GM23248 (cell line): ENCODE data around the gene RPA1. TPM values are rescaled to one million over a fixed set of nuclear protein-coding genes. Genes with fewer than 3 reads are reported as not detected.

Experiments
- DNase-seq: peaks from one replicate; pipeline ENCODE4 v3.0.0-alpha.2; 2015
- H2AFZ ChIP-seq: fragments of 200-600 bp; sonication (generic); 2 replicates; pipeline ENCODE4 v1.6.1; 2016; ENCODE audit warnings: antibody characterized with exemption
- H3F3A ChIP-seq: fragments of 200-600 bp; sonication (generic); 2 replicates; pipeline ENCODE4 v1.6.1; 2016; ENCODE audit warnings: mild to moderate bottlenecking, antibody characterized with exemption, mixed run types; ENCODE audit not compliant: insufficient read depth
- H3K27ac ChIP-seq: fragments of 200-600 bp; sonication (generic); 2 replicates; pipeline ENCODE4 v1.5.1; 2016; ENCODE audit warnings: mild to moderate bottlenecking
- H3K27me3 ChIP-seq: fragments of 200-600 bp; sonication (generic); replicated peaks from 2 replicates; pipeline ENCODE4 v1.6.1; 2016; ENCODE audit warnings: mild to moderate bottlenecking; ENCODE audit not compliant: insufficient read depth
- H3K36me3 ChIP-seq: fragments of 200-600 bp; sonication (generic); 2 replicates; pipeline ENCODE4 v1.6.1; 2016; ENCODE audit warnings: low read depth, mild to moderate bottlenecking
- H3K4me1 ChIP-seq: fragments of 200-600 bp; sonication (generic); 2 replicates; pipeline ENCODE4 v1.6.1; 2016; ENCODE audit warnings: mild to moderate bottlenecking; ENCODE audit not compliant: insufficient read depth
- H3K4me2 ChIP-seq: fragments of 200-600 bp; sonication (generic); one replicate; pipeline ENCODE4 v1.6.1; 2016; ENCODE audit warnings: mild to moderate bottlenecking; ENCODE audit not compliant: unreplicated experiment
- H3K4me3 ChIP-seq: fragments of 200-600 bp; sonication (generic); 2 replicates; pipeline ENCODE4 v1.5.1; 2016; ENCODE audit warnings: mild to moderate bottlenecking
- H3K79me2 ChIP-seq: fragments of 200-600 bp; sonication (generic); 2 replicates; pipeline ENCODE4 v1.6.1; 2016; ENCODE audit warnings: mild to moderate bottlenecking; ENCODE audit not compliant: insufficient read depth
- H3K9ac ChIP-seq: fragments of 200-600 bp; sonication (generic); 2 replicates; pipeline ENCODE4 v1.6.1; 2016; ENCODE audit warnings: mild to moderate bottlenecking
- H3K9me2 ChIP-seq: fragments of 200-600 bp; sonication (generic); 2 replicates; pipeline ENCODE4 v1.6.1; 2016; ENCODE audit warnings: mixed run types, mild to moderate bottlenecking, moderate library complexity; ENCODE audit not compliant: insufficient read depth
- H3K9me3 ChIP-seq: fragments of 200-600 bp; sonication (generic); one replicate; pipeline ENCODE4 v1.6.1; 2017; ENCODE audit warnings: low read depth
- H4K20me1 ChIP-seq: fragments of 200-600 bp; sonication (generic); 2 replicates; pipeline ENCODE4 v1.6.0; 2016; ENCODE audit not compliant: insufficient read depth
- EZH2 ChIP-seq: fragments of 200-600 bp; sonication (generic); IDR thresholded peaks from 2 replicates; pipeline ENCODE4 v1.6.1; 2018; ENCODE audit warnings: antibody characterized with exemption, mild to moderate bottlenecking; ENCODE audit not compliant: insufficient read depth, poor library complexity, severe bottlenecking
- EZH2phosphoT487 ChIP-seq: fragments of 200-600 bp; sonication (generic); IDR thresholded peaks from 2 replicates; pipeline ENCODE4 v1.6.1; 2018; ENCODE audit warnings: antibody characterized with exemption, moderate library complexity, mild to moderate bottlenecking, low read depth; ENCODE audit not compliant: insufficient read depth
- WGBS, 2 experiments: methylation state at CpG; one replicate each; pipeline ENCODE4 v1.1.6; 2015 to 2017; ENCODE audit warnings: low lambda C conversion rate in 2 of 2, low coverage in 1 of 2; ENCODE audit errors: missing lambda C conversion rate in 2 of 2; 5-methylcytosine and 5-hydroxymethylcytosine counted together
- in situ Hi-C: fragments of 300-500 bp; cut with MboI; formaldehyde crosslinking; loops from 2 replicates; pipeline ENCODE4 v1.15.0; 2020
- polyA plus RNA-seq: library from polyadenylated mRNA; unstranded; fragments of >200 nt; fragmentation: Nextera tagmentation; extraction: Ambion mirVana; gene quantifications from 2 replicates; pipeline ENCODE4 v1.2.1, GENCODE V29; 2016
- total RNA-seq: library from RNA; depleted of rRNA; stranded (reverse); fragments of >200 nt; shearing (Covaris generic); gene quantifications from 2 replicates; pipeline ENCODE4 v1.2.3, GENCODE V29; 2014

Gene RPA1
- total and polyA plus RNA-seq, 2 experiments from 2014 or later = 16.4 to 37.1 TPM

GRCh38 chr17:1820528-1821252, 9.1 kb upstream of the RPA1 start:
- Histone ChIP-seq H2AFZ (no peak overlapping the region), H3F3A (no peaks in the 10 kb centered on the region), H3K4me3 (no peak overlapping the region), H3K9me2 (no peaks in the 10 kb centered on the region), H3K36me3 (0 out of 2 replicates have a peak, but pooled peaks cover 4% of the 10 kb centered on the region), H3K9me3 (no peaks in the 10 kb centered on the region), H3K4me1 (no peaks in the 10 kb centered on the region), H3K27ac (no peak overlapping the region), H3K4me2 (no peak overlapping the region), H4K20me1 (no peaks in the 10 kb centered on the region), H3K9ac (no peak overlapping the region), H3K79me2 (peaks cover 9% of the 10 kb centered on the region), H3K27me3 (no peaks in the 10 kb centered on the region)
- TF ChIP-seq EZH2phosphoT487 (no peak), EZH2 (no peak)
- WGBS, 2 experiments = 79 to 81% methylated on average over 7 of the region's 7 CpGs
- in situ Hi-C loops = no loop called here
- no peak for DNase-seq

GRCh38 chr17:1829216-1829591, 601 bp upstream of the RPA1 start:
- H3K27ac ChIP-seq = peak overlapping the region; percentile 37
- peak overlapping the region; percentile 81 for H3K9ac ChIP-seq
- no peaks in the 10 kb centered on the region for H3K9me3 ChIP-seq
- in situ Hi-C loops = no loop called here
- peaks cover 10% of the 10 kb centered on the region; the same call in 1 of the 2 replicates for H3K4me1 ChIP-seq
- H4K20me1 ChIP-seq = no peaks in the 10 kb centered on the region
- DNase-seq = peak; percentile 59
- 0 to 3% methylated on average over 13 of the region's 13 CpGs for WGBS, 2 experiments
- H3K36me3 ChIP-seq = 0 out of 2 replicates have a peak, but pooled peaks cover 2% of the 10 kb centered on the region
- peak overlapping the region; percentile 91 for H2AFZ ChIP-seq
- H3K27me3 ChIP-seq = no peaks in the 10 kb centered on the region
- TF ChIP-seq EZH2phosphoT487 = no peak
- TF ChIP-seq EZH2 = no peak
- H3F3A ChIP-seq = no peaks in the 10 kb centered on the region
- peak overlapping the region; percentile 84 for H3K4me3 ChIP-seq
- H3K79me2 ChIP-seq = peaks cover 60% of the 10 kb centered on the region
- no peaks in the 10 kb centered on the region for H3K9me2 ChIP-seq
- H3K4me2 ChIP-seq = peak overlapping the region; percentile 97

GRCh38 chr17:1830288-1830687, 483 bp downstream of the RPA1 start:
- H3K4me1 ChIP-seq = peaks cover 10% of the 10 kb centered on the region; the same call in 1 of the 2 replicates
- H3K9ac ChIP-seq = peak overlapping the region; percentile 81
- H4K20me1 ChIP-seq = no peaks in the 10 kb centered on the region
- TF ChIP-seq EZH2 (no peak), EZH2phosphoT487 (no peak)
- peak overlapping the region; percentile 91 for H2AFZ ChIP-seq
- in situ Hi-C loops = no loop called here
- no peaks in the 10 kb centered on the region for H3K9me2 ChIP-seq
- peak overlapping the region; percentile 84 for H3K4me3 ChIP-seq
- H3K27me3 ChIP-seq = no peaks in the 10 kb centered on the region
- peaks cover 71% of the 10 kb centered on the region for H3K79me2 ChIP-seq
- H3K4me2 ChIP-seq = peak overlapping the region; percentile 97
- WGBS, 2 experiments = 1 to 5% methylated on average over 9 to 11 of the region's 11 CpGs
- H3K36me3 ChIP-seq = 0 out of 2 replicates have a peak, but pooled peaks cover 2% of the 10 kb centered on the region
- DNase-seq = peak; percentile 35
- H3K27ac ChIP-seq = no peak overlapping the region; the same call in 1 of the 2 replicates
- H3F3A ChIP-seq = no peaks in the 10 kb centered on the region
- no peaks in the 10 kb centered on the region for H3K9me3 ChIP-seq

GRCh38 chr17:1834380-1835149, 4.8 kb downstream of the RPA1 start:
- in situ Hi-C loops = no loop called here
- H3K9me2 ChIP-seq = no peaks in the 10 kb centered on the region
- 0 out of 2 replicates have a peak, but pooled peaks cover 3% of the 10 kb centered on the region for H3K4me1 ChIP-seq
- H3K9ac ChIP-seq = no peak overlapping the region
- H3K27ac ChIP-seq = no peak overlapping the region
- no peak for DNase-seq
- WGBS, 2 experiments = 88 to 89% methylated on average over 12 of the region's 12 CpGs
- TF ChIP-seq EZH2phosphoT487 (no peak), EZH2 (no peak)
- H2AFZ ChIP-seq = no peak overlapping the region
- no peaks in the 10 kb centered on the region for H3F3A ChIP-seq
- H3K9me3 ChIP-seq = no peaks in the 10 kb centered on the region
- H3K27me3 ChIP-seq = no peaks in the 10 kb centered on the region
- no peaks in the 10 kb centered on the region for H3K36me3 ChIP-seq
- H4K20me1 ChIP-seq = no peaks in the 10 kb centered on the region
- H3K4me2 ChIP-seq = no peak overlapping the region
- H3K79me2 ChIP-seq = peaks cover 96% of the 10 kb centered on the region
- H3K4me3 ChIP-seq = no peak overlapping the region
